Prostate gland (tissue), 2 donors: ENCODE results near the gene MCRIP2.

Experiments
- POLR2A ChIP-seq: fragments of 450-650 bp; IDR thresholded peaks from one replicate; pipeline ENCODE4 v1.6.1; 2016; ENCODE audit warnings: antibody characterized with exemption, mild to moderate bottlenecking
- TF ChIP-seq, protein P1 (sequence below), 4 experiments: fragments of 200-600 bp in 2 of 4; fragments of 450-650 bp in 2 of 4; sonication (generic) in 2 of 4; IDR thresholded peaks; 1 replicate in 3 of 4; 2 replicates in 1 of 4; pipeline ENCODE4 v1.5.1; 2016 to 2019; ENCODE audit warnings: antibody characterized with exemption in 4 of 4, mild to moderate bottlenecking in 2 of 4, moderate library complexity in 2 of 4

- TF ChIP-seq, protein P1, sequence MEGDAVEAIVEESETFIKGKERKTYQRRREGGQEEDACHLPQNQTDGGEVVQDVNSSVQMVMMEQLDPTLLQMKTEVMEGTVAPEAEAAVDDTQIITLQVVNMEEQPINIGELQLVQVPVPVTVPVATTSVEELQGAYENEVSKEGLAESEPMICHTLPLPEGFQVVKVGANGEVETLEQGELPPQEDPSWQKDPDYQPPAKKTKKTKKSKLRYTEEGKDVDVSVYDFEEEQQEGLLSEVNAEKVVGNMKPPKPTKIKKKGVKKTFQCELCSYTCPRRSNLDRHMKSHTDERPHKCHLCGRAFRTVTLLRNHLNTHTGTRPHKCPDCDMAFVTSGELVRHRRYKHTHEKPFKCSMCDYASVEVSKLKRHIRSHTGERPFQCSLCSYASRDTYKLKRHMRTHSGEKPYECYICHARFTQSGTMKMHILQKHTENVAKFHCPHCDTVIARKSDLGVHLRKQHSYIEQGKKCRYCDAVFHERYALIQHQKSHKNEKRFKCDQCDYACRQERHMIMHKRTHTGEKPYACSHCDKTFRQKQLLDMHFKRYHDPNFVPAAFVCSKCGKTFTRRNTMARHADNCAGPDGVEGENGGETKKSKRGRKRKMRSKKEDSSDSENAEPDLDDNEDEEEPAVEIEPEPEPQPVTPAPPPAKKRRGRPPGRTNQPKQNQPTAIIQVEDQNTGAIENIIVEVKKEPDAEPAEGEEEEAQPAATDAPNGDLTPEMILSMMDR (IDR thresholded peaks at IDR 0.05) = no peak
- TF ChIP-seq POLR2A = no peak
Measured at GRCh38 chr16:658679-659571, 17.3 kb downstream of the MCRIP2 start.
